ENCODE measurements around the gene KDM2A.
"Not testable (repeated sequence)": the region's sequence is repeated elsewhere in the genome, so short reads cannot be mapped to it uniquely, and the experiment has no call there.

KDM2A gene

GRCh38 chr11:67211656-67212436 lies 92.8 kb downstream of the KDM2A start:
- DNase-seq = no peak
- intact Hi-C loops (cut with DNase I) = no loop called here

GRCh38 chr11:67213178-67213621 lies 94.1 kb downstream of the KDM2A start:
- intact Hi-C loops (cut with DNase I) = no loop called here
- no peak for DNase-seq

GRCh38 chr11:67227726-67228125 lies 108.7 kb downstream of the KDM2A start:
- intact Hi-C loops (cut with DNase I) = no loop called here
- no peak for DNase-seq

GRCh38 chr11:67230406-67230805 lies 111.3 kb downstream of the KDM2A start:
- intact Hi-C loops (cut with DNase I) = no loop called here
- no peak for DNase-seq

DNA sequence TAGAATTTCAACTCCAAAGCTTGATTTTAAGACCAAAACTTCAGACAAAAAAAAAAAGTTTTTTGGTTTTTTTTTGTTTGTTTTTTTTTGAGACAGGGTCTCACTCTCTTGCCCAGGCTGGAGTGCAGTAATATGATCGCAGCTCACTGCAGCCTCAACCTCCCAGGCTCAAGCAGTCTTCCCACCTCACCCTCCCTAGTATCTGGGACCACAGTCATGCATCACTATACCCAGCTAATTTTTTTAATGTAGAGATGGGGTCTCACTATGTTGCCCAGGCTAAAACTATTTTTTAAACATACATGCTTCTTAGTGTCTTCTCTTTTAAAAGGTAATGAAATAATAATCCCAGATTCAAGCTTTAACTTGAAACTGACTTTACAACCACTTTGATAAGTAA lies 111.8 kb downstream of the KDM2A start:
- DNase-seq = no peak
- intact Hi-C loops (cut with DNase I) = no loop called here

- DNase-seq = no peak
Measured at GRCh38 chr11:67233584-67234190, 114.6 kb downstream of the KDM2A start.

GRCh38 chr11:67234571-67234970 lies 115.5 kb downstream of the KDM2A start:
- DNase-seq; intact Hi-C loops (cut with DNase I): not testable (repeated sequence)

More at GRCh38 chr11:67233584-67234190, 114.6 kb downstream of the KDM2A start:
- intact Hi-C loops (cut with DNase I) = no loop called here

DNA sequence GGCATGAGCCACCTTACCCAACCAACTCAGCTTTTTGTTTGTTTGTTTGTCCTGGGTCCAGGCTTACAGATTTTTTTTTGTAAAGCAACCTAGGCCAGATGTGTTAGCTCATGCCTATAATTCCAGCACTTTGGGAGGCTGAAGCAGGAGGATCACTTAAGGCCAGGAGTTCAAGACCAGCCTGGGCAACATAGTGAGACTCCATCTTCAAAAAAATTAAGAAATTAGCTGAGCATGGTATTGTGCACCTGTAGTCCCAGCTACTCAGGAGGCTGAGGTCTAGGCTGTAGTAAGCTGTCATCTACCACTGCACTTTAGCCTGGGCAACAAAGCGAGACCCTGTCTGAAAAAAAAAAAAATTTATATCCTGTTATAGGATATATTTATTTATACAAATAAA lies 118.5 kb downstream of the KDM2A start:
- DNase-seq = no peak
- intact Hi-C loops (cut with DNase I) = no loop called here

DNA sequence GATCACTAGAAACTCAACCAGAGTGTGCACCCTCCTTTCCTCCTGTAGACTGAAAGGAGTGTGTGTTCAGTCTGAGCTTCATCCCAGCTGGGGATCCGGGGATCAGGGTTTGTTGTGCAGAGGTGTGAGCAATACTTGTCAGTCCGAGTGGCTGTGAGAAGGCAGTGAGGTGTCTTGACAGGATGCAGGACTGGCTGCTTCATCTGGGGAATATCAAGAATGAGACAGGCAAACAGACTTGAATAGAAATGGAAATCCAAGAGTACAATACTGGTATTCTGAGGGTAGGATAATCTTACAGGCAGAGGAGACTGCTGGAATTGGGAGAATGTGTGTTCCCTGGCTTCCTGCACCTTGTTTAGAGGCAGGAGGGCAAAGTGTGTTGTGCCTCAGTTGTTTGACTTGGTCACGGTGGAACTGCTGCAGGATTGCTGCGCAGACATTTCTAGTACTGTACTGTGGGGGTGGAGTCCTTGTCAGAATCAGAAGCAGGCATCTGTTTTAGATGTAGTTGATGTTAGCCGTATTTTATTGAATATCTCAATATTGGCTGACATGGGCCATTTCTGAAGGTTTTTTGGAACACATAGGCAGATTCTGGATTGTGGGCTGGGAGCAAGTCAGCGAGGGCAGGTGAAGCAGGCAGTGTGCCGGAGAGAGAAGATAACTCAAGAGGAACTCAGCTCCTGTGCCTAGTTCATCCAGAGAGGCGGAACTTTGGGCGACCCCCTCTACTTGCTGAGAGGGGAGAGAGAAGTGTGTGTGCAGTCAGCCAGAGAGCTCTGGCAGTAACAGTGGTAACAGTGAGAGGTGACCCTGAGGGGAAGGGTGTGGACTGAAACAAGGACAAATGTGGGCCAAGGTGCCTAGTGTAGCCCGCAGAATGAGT lies 120.1 kb downstream of the KDM2A start:
- intact Hi-C loops (cut with DNase I) = no loop called here
- DNase-seq = peak in 6 of 42 donors; percentile 11 to 45 (median 16)

GRCh38 chr11:67239783-67240575 lies 120.9 kb downstream of the KDM2A start:
- intact Hi-C loops (cut with DNase I) = no loop called here
- DNase-seq = peak; percentile 84 to 100 (median 97)

DNA sequence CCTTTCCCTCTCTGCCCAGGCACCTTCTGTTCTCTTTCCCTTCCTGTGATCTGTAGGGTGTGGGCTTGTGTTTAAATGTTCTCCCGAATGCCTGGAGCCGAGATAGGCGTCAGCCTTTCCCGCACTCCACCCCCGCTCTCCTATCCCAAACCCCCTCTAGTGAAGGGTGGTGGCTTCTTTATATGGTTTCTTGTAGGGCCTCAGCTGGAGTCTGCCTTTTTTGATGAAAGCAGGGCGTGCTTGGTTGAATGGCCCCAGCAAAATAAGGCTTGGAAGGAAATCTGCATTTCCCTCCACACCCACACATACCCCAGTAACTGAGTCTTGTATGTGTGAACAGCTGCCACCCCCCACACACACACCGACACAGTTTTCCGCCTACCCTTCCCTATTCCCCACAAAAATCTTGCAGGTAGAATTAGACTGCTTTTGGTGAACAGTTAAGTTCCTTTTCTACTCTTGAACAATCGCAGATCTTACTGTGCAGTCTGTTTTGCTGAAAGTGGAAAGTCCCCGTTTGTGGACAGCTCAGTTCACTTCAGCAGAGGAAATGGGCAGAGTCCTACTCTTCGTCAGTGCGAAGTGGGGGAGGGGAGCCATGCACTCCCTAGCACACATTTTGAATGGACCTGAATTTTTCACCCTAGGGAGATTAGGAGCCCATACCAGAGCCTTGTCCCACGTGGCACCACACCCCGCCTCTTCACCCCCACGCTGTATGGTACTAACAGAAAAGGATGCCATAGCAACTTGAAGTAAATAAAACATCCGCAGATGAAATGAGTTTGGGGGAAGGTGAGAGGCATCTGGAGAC lies 121.7 kb downstream of the KDM2A start:
- DNase-seq = peak in 38 of 42 donors; percentile 21 to 82 (median 57)
- intact Hi-C loops (cut with DNase I) = no loop called here

GRCh38 chr11:67242548-67242947 lies 123.5 kb downstream of the KDM2A start:
- intact Hi-C loops (cut with DNase I) = no loop called here
- no peak for DNase-seq

DNA sequence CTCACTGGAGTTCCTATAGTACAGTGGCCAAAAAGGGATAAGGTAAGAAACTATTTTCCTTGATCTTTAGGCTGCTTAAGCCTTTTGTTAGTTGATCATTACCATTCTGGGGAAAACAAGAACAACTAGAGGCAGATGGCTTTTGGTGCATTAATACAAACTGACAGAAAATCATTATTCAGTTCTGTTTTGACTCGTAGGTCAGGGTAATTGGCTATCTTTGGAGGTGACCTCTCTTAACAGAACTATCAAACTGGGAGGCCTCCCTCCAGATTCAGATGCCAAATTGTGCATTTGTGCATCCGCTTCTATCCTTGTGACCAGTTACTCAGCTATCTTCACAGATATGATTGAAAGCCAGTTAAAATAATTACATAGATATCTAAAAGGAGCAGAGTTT lies 124.0 kb downstream of the KDM2A start:
- intact Hi-C loops (cut with DNase I) = no loop called here

GRCh38 chr11:67245046-67245445 lies 126.0 kb downstream of the KDM2A start:
- intact Hi-C loops (cut with DNase I) = no loop called here
- no peak for DNase-seq

More for the DNA sequence above, 124.0 kb downstream of the KDM2A start:
- DNase-seq = no peak

DNA sequence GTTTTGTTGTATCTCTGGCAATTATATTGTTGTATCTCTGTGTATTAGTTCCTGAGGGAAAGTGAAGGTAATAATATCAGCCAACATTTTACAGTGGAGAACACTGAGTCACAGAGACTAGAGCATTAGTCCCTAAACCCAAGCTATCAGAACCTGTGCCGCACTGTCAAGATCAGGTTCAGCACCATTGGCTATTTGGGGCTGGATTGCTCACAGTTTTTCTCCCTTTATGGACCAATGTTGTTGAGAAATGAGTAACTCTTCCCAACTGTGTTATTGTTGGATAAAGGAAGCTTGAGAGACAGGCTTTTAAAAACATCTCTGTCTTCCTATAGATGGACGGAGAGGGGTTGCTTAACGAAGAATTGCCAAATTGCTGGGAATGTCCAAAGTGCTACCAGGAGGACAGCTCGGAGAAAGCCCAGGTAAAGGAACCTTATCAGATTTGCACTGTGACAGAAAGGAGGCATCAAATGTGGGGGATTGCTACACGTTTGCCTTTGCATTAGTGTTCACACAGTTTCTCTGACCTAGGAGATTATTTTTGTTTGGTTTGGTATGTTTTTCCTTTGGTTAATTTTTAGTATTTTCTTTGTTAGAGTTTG lies 129.0 kb downstream of the KDM2A start:
- no peak for DNase-seq
- intact Hi-C loops (cut with DNase I) = no loop called here

GRCh38 chr11:67248653-67249052 lies 129.6 kb downstream of the KDM2A start:
- intact Hi-C loops (cut with DNase I) = no loop called here
- DNase-seq = no peak

All from head of caudate nucleus (tissue), 42 donors.